Colonic mucosa (tissue), 4 donors: ENCODE results near the gene STX17. TPM values are rescaled to one million over a fixed set of nuclear protein-coding genes. Genes with fewer than 3 reads are reported as not detected.

ENCODE experiments used
- DNase-seq: peaks from one replicate; pipeline ENCODE4 v3.0.0-alpha.2; 2020
- H3K27ac ChIP-seq: fragments of 200-600 bp; one replicate; pipeline ENCODE4 v1.8.0; 2021
- H3K27me3 ChIP-seq: fragments of 200-600 bp; one replicate; pipeline ENCODE4 v1.8.0; 2021
- H3K36me3 ChIP-seq: fragments of 200-600 bp; one replicate; pipeline ENCODE4 v1.8.0; 2021
- H3K4me1 ChIP-seq: fragments of 200-600 bp; one replicate; pipeline ENCODE4 v1.8.0; 2021; ENCODE audit warnings: mild to moderate bottlenecking
- H3K4me3 ChIP-seq: fragments of 200-600 bp; one replicate; pipeline ENCODE4 v1.8.0; 2021
- H3K9ac ChIP-seq, 2 donors: one replicate each; pipeline ENCODE4 v1.7.0; 2013; ENCODE audit warnings: control low read depth in 2 of 2, low read depth in 2 of 2, low read length in 2 of 2
- H3K9me3 ChIP-seq: fragments of 200-600 bp; one replicate; pipeline ENCODE4 v1.8.0; 2021
- intact Hi-C: fragments of 100-400 bp; cut with DNase I; formaldehyde crosslinking; loops from one replicate; pipeline ENCODE4 v1.14.1; 2022
- total RNA-seq, 2 donors: library from RNA; stranded (reverse); fragmentation: NEBNext Ultra II Directional in 1 of 2; extraction: Animal tissue kit (Norgen Biotek cat#: 25700) in 1 of 2; gene quantifications; one replicate each; pipeline ENCODE4 v1.2.1, GENCODE V29; 2021
- TF ChIP-seq, protein P1 (sequence below): fragments of 200-600 bp; IDR thresholded peaks from one replicate; pipeline ENCODE4 v1.8.0; 2022; ENCODE audit warnings: antibody characterized with exemption, mild to moderate bottlenecking
- donor health status: healthy.
- donor health status: DM: no; HTN: no; CAD: no.
- donor health status: DM: no; HTN: no; CAD: no.

Gene STX17
- total RNA-seq, 2 donors from 2014 or later = 23.3 to 37.3 TPM

DNA sequence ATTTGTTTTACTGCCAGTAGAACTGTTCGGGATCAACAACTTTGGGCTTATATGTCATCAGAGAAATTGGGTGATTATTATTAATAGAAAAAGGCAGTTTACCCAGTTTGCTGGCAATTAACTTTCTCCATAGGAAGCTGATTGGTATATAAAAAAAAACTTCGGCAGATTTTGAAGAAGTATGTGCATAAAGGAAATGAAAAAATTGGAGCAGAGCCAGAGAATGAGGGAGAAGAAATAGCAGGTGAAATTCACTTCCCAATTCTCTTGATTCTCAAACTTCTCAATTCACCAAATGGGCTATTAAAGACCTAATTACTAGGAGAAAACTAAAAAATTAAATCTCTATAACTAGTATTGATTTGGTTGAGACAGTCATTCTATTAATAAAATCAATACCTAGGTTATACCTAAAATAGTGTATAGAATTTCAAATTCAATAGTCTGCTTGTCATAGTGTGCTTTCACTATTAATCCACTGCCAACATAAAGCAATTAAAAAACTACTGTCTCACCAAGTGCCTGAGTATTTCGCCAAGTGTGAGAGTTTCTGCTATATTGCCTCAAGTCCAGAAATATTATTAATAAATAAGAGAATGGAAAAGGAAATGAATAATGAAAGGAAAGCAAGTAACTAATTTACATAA is 47.5 kb downstream of the STX17 start:
- Histone ChIP-seq H3K36me3 (no peaks in the 10 kb centered on the region), H3K9ac (no peak overlapping the region), H3K4me1 (no peaks in the 10 kb centered on the region), H3K27me3 (no peaks in the 10 kb centered on the region), H3K27ac (no peak overlapping the region), H3K9me3 (no peaks in the 10 kb centered on the region), H3K4me3 (no peak overlapping the region)
- intact Hi-C loops = no loop called here
- no peak for DNase-seq
- TF ChIP-seq, protein P1, sequence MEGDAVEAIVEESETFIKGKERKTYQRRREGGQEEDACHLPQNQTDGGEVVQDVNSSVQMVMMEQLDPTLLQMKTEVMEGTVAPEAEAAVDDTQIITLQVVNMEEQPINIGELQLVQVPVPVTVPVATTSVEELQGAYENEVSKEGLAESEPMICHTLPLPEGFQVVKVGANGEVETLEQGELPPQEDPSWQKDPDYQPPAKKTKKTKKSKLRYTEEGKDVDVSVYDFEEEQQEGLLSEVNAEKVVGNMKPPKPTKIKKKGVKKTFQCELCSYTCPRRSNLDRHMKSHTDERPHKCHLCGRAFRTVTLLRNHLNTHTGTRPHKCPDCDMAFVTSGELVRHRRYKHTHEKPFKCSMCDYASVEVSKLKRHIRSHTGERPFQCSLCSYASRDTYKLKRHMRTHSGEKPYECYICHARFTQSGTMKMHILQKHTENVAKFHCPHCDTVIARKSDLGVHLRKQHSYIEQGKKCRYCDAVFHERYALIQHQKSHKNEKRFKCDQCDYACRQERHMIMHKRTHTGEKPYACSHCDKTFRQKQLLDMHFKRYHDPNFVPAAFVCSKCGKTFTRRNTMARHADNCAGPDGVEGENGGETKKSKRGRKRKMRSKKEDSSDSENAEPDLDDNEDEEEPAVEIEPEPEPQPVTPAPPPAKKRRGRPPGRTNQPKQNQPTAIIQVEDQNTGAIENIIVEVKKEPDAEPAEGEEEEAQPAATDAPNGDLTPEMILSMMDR = no peak

DNA sequence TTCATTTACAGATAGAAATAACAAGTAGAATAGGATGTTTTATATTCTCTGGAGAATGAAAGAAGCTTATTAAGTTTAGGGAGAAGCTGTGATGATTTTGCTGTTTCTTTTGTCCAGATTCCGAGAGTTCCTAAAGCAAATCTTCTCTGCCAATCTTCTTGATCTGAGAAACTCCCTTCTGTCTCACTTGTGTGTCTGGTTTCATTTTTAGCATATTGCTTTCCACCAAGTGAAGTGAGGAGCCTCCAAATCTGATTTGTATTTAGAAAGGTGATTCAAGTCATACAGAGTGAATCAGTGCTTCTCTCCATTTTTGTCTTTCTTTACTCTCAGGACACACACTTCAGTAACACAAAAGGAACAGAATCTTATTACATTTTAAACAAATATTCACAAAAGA is 48.4 kb downstream of the STX17 start:
- H3K9me3 ChIP-seq = no peaks in the 10 kb centered on the region
- H3K4me1 ChIP-seq = no peaks in the 10 kb centered on the region
- no peak for DNase-seq
- H3K27me3 ChIP-seq = no peaks in the 10 kb centered on the region
- H3K27ac ChIP-seq = no peak overlapping the region
- no peak overlapping the region for H3K4me3 ChIP-seq
- H3K9ac ChIP-seq = no peak overlapping the region
- TF ChIP-seq, protein P1 = no peak
- intact Hi-C loops = no loop called here
- H3K36me3 ChIP-seq = no peaks in the 10 kb centered on the region

DNA sequence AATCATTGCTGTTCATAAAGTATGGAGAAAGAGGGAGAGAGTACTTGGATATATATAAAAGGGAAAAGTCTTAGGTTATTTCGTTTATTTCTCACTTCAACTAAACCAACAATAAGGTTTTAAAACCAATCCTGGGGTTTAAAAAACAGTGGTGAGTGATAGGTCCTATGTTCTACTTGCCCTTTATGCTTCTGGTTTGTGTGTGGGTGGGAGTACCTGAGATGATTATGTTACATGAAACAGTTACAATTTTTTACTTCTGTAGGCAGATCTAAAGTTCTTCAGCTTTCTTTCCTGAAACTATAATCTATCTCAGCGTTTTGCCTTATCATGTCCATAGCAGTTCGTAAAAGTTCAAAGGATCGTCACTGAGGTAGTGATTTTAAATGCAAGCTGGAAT is 49.2 kb downstream of the STX17 start:
- intact Hi-C loops = no loop called here
- H3K4me3 ChIP-seq = no peak overlapping the region
- TF ChIP-seq, protein P1 = no peak

DNA sequence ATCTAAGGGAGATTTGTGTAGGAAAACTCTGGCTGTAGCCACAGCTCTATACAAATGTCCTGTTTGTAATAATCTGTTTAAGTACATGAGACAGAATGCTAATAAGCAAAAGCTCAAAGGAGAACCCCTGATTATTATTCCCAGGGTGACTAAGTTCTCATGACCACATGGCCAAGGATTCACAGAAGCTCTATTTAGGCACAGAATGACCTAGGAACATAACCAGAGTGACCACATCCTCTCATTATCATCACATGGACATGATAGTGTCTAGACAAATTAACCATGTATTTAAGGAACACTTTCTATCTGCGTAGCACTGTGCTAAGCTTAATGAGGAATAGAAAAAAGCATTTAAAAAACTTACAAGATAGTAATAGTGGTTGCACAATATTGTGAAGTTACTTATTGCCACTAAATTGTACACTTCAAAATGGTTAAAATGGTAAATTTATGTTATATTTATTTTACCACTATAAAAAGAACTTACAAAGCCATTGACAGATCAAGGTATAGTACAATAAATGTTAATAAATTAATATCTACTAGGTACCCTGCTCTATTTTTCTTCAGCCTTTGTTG is 56.3 kb downstream of the STX17 start:
- intact Hi-C loops = loop anchor here (10.0 kb wide), 1 partner anchor 352 kb away; no protein-coding TSS in a partner anchor
- no peaks in the 10 kb centered on the region for H3K36me3 ChIP-seq

More for the DNA sequence above, 49.2 kb downstream of the STX17 start:
- Histone ChIP-seq H3K27me3 (no peaks in the 10 kb centered on the region), H3K9me3 (no peaks in the 10 kb centered on the region), H3K9ac (no peak overlapping the region), H3K27ac (no peak overlapping the region), H3K36me3 (no peaks in the 10 kb centered on the region), H3K4me1 (no peaks in the 10 kb centered on the region)
- no peak for DNase-seq

DNA sequence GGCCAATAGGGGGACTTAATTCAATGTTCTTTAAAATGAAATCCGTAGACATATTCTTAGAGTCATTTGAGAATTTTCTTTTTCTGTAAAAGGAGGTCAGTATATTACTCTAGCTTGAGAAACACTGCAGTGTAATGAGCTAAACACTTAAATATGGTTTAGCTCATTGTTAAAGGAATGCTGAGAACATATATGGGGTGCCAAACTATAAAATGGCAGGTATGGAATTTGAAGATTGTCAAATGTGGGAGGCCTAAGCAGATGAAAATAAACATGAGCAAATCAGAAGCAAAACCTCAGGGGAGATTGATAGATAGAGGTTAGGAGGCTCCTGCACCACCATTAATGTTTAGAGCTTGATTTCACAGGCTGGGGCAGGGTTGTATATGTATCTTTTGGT is 57.9 kb downstream of the STX17 start:
- H3K36me3 ChIP-seq = no peaks in the 10 kb centered on the region
- H3K4me1 ChIP-seq = no peaks in the 10 kb centered on the region
- H3K27me3 ChIP-seq = no peaks in the 10 kb centered on the region
- no peak overlapping the region for H3K9ac ChIP-seq
- intact Hi-C loops = loop anchor here (10.0 kb wide), 1 partner anchor 350 kb away; no protein-coding TSS in a partner anchor
- no peak overlapping the region for H3K27ac ChIP-seq
- H3K9me3 ChIP-seq = no peaks in the 10 kb centered on the region
- H3K4me3 ChIP-seq = no peak overlapping the region
- DNase-seq = no peak
- TF ChIP-seq, protein P1 = no peak

More for the DNA sequence above, 56.3 kb downstream of the STX17 start:
- TF ChIP-seq, protein P1 = no peak
- Histone ChIP-seq H3K4me1 (no peaks in the 10 kb centered on the region), H3K27me3 (no peaks in the 10 kb centered on the region), H3K9me3 (no peaks in the 10 kb centered on the region), H3K27ac (no peak overlapping the region), H3K4me3 (no peak overlapping the region), H3K9ac (no peak overlapping the region)
- no peak for DNase-seq
